Astrocyte (in vitro differentiated cells and primary cell): Measurements from ENCODE around the gene ENOSF1. TPM values are rescaled to one million over a fixed set of nuclear protein-coding genes. Genes with fewer than 3 reads are reported as not detected.
"Not testable (repeated sequence)": the region's sequence is repeated elsewhere in the genome, so short reads cannot be mapped to it uniquely, and the experiment has no call there.

Experiments used
- DNase-seq: peaks from one replicate; pipeline ENCODE4 v3.0.0-alpha.2; 2010; ENCODE audit warnings: low read depth
- FAIRE-seq: peaks from 2 replicates; lab custom pipeline; 2011; peaks lifted over from hg19 to GRCh38; lab: Jason Lieb, UNC
- H2AFZ ChIP-seq: 2 replicates; pipeline ENCODE4 v1.6.0; 2012; ENCODE audit warnings: low read depth, low read length, inconsistent platforms
- H3K27ac ChIP-seq: 2 replicates; pipeline ENCODE4 v1.5.1; 2011; ENCODE audit warnings: low read depth, low read length, inconsistent platforms
- H3K27me3 ChIP-seq: 2 replicates; pipeline ENCODE4 v1.6.0; 2011; ENCODE audit warnings: low read length, inconsistent platforms; ENCODE audit not compliant: insufficient read depth
- H3K36me3 ChIP-seq: 2 replicates; pipeline ENCODE4 v1.5.1; 2011; ENCODE audit warnings: low read length, inconsistent platforms; ENCODE audit not compliant: insufficient read depth
- H3K4me1 ChIP-seq: 2 replicates; pipeline ENCODE4 v1.5.1; 2011; ENCODE audit warnings: low read length, inconsistent platforms; ENCODE audit not compliant: insufficient read depth
- H3K4me2 ChIP-seq: 2 replicates; pipeline ENCODE4 v1.6.0; 2012; ENCODE audit warnings: low read length, inconsistent platforms
- H3K4me3 ChIP-seq: 2 replicates; pipeline ENCODE4 v1.5.1; 2011; ENCODE audit warnings: low read depth, mild to moderate bottlenecking, low read length, inconsistent platforms; ENCODE audit not compliant: insufficient read depth
- H3K79me2 ChIP-seq: 2 replicates; pipeline ENCODE4 v1.6.0; 2012; ENCODE audit warnings: mild to moderate bottlenecking, low read length, inconsistent platforms; ENCODE audit not compliant: insufficient read depth
- H3K9ac ChIP-seq: 2 replicates; pipeline ENCODE4 v1.6.0; 2012; ENCODE audit warnings: mild to moderate bottlenecking, low read length, inconsistent platforms
- H3K9me3 ChIP-seq: 2 replicates; pipeline ENCODE4 v1.5.1; 2012; ENCODE audit warnings: low read depth, mild to moderate bottlenecking, low read length, inconsistent platforms; ENCODE audit not compliant: insufficient read depth
- H4K20me1 ChIP-seq: 2 replicates; pipeline ENCODE4 v1.6.0; 2012; ENCODE audit warnings: low read length, inconsistent platforms; ENCODE audit not compliant: insufficient read depth
- H3K27ac Mint-ChIP-seq: one replicate; pipeline ENCODE4 v1.8.0; 2021; ENCODE audit warnings: mild to moderate bottlenecking, mixed read lengths; ENCODE audit not compliant: unreplicated experiment
- H3K27me3 Mint-ChIP-seq: one replicate; pipeline ENCODE4 v1.8.0; 2021; ENCODE audit warnings: low read depth, mixed read lengths; ENCODE audit not compliant: unreplicated experiment
- H3K36me3 Mint-ChIP-seq: one replicate; pipeline ENCODE4 v1.8.0; 2021; ENCODE audit warnings: low read depth, mixed read lengths; ENCODE audit not compliant: unreplicated experiment
- H3K4me1 Mint-ChIP-seq: one replicate; pipeline ENCODE4 v1.8.0; 2021; ENCODE audit warnings: low read depth, mixed read lengths; ENCODE audit not compliant: unreplicated experiment
- H3K4me3 Mint-ChIP-seq: one replicate; pipeline ENCODE4 v1.8.0; 2021; ENCODE audit warnings: mild to moderate bottlenecking, moderate library complexity, mixed read lengths; ENCODE audit not compliant: unreplicated experiment
- H3K9me3 Mint-ChIP-seq: one replicate; pipeline ENCODE4 v1.8.0; 2021; ENCODE audit warnings: mild to moderate bottlenecking, mixed read lengths; ENCODE audit not compliant: unreplicated experiment
- CTCF ChIP-seq: IDR thresholded peaks from 2 replicates; pipeline ENCODE4 v1.5.1; 2011; ENCODE audit warnings: low read depth, mild to moderate bottlenecking, inconsistent platforms, low read length, moderate library complexity; ENCODE audit not compliant: insufficient read depth
- EZH2 ChIP-seq: IDR thresholded peaks from 2 replicates; pipeline ENCODE4 v1.6.1; 2012; ENCODE audit warnings: mild to moderate bottlenecking, low read length, inconsistent platforms; ENCODE audit not compliant: insufficient read depth
- total RNA-seq: library from RNA; stranded (reverse); gene quantifications from 2 replicates; pipeline ENCODE4 v1.2.1, GENCODE V29; 2021

Gene ENOSF1
- total RNA-seq, 1 donor from 2014 or later, result 14.4 TPM

DNA sequence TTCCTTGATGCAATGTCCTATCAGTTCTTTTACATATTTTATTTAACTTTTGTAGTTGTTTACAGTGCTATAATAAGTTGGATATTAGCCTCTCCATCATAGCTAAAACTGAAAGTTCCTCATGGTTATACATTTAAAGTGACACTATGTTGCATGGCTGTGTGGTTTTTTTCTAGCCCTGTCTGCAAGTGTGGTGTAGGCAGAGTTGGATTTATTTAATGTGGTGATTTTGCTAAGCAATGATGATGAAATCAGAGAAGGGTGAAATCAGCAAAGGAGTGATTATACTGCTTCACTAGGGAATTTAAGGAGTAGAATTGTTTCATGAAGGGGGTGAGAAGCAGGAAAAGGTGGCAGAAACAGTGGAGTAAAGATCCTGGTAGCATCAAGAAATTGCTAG, 18.3 kb upstream of the ENOSF1 start:
- no peak overlapping the region for H3K9ac ChIP-seq
- H3K27ac Mint-ChIP-seq, result no peak overlapping the region
- H3K4me2 ChIP-seq, result no peak overlapping the region
- no peaks in the 10 kb centered on the region for H3K4me1 Mint-ChIP-seq
- H3K4me3 ChIP-seq, result no peak overlapping the region
- H3K27me3 Mint-ChIP-seq, result no peaks in the 10 kb centered on the region
- H3K79me2 ChIP-seq, result no peaks in the 10 kb centered on the region
- no peak overlapping the region for H3K4me3 Mint-ChIP-seq
- H3K36me3 Mint-ChIP-seq, result peaks cover 6% of the 10 kb centered on the region
- peaks cover 6% of the 10 kb centered on the region for H3K36me3 ChIP-seq
- no peaks in the 10 kb centered on the region for H3K9me3 ChIP-seq
- TF ChIP-seq EZH2 (no peak), CTCF (no peak)
- no peak for DNase-seq
- no peak overlapping the region for H3K27ac ChIP-seq
- peaks cover 3% of the 10 kb centered on the region for H4K20me1 ChIP-seq
- no peaks in the 10 kb centered on the region for H3K27me3 ChIP-seq
- FAIRE-seq, result no peak
- no peaks in the 10 kb centered on the region for H3K4me1 ChIP-seq
- no peaks in the 10 kb centered on the region for H3K9me3 Mint-ChIP-seq
- H2AFZ ChIP-seq, result no peak overlapping the region

- H3K36me3 Mint-ChIP-seq, H3K9ac ChIP-seq, DNase-seq, H3K4me3 ChIP-seq, H3K79me2 ChIP-seq, H3K27ac ChIP-seq, H3K4me1 ChIP-seq, H3K36me3 ChIP-seq, H3K27me3 Mint-ChIP-seq, H3K9me3 ChIP-seq, H4K20me1 ChIP-seq, H3K27me3 ChIP-seq, FAIRE-seq, H3K4me2 ChIP-seq, H3K4me3 Mint-ChIP-seq, H3K4me1 Mint-ChIP-seq, H3K27ac Mint-ChIP-seq, H3K9me3 Mint-ChIP-seq, H2AFZ ChIP-seq: not testable (repeated sequence)
Observed at GRCh38 chr18:730120-730519, 17.7 kb upstream of the ENOSF1 start.

DNA sequence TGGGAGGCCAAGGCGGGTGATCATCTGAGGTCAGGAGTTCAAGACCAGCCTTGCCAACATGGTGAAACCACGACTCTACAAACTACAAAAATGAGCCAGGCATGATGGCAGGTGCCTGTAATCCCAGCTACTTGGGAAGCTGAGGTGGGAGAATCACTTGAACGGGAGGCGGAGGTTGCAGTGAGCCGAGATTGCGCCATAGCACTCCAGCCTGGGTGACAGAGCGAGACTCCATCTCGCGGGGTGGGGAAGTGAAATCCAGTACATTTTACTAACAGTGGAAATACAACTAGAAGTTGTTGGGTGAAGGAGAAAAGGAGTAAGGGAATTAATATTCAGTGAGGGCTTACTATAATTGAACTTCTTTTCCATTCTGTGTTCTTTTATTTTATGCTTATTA, 13.2 kb upstream of the ENOSF1 start:
- no peaks in the 10 kb centered on the region for H3K27me3 ChIP-seq
- H3K79me2 ChIP-seq, result no peaks in the 10 kb centered on the region
- no peak overlapping the region for H3K4me3 ChIP-seq
- Mint-ChIP-seq H3K4me1 (no peaks in the 10 kb centered on the region), H3K36me3 (peaks cover 2% of the 10 kb centered on the region), H3K4me3 (no peak overlapping the region), H3K27me3 (no peaks in the 10 kb centered on the region), H3K27ac (no peak overlapping the region), H3K9me3 (no peaks in the 10 kb centered on the region)
- FAIRE-seq (no peak), DNase-seq (no peak)
- no peak overlapping the region for H3K27ac ChIP-seq
- no peaks in the 10 kb centered on the region for H3K4me1 ChIP-seq
- TF ChIP-seq CTCF (no peak), EZH2 (no peak)
- no peak overlapping the region for H3K4me2 ChIP-seq
- H3K36me3 ChIP-seq, result no peaks in the 10 kb centered on the region
- no peaks in the 10 kb centered on the region for H4K20me1 ChIP-seq
- no peak overlapping the region for H2AFZ ChIP-seq
- no peak overlapping the region for H3K9ac ChIP-seq
- H3K9me3 ChIP-seq, result no peaks in the 10 kb centered on the region
